OCI-M2 (cell line): Measurements from ENCODE around the gene FRG2C.
"Not testable (repeated sequence)": the region's sequence is repeated elsewhere in the genome, so short reads cannot be mapped to it uniquely, and the experiment has no call there.

Experiments used
- DNase-seq: peaks from one replicate; lab custom pipeline; 2025; ENCODE audit not compliant: unreplicated experiment; lab: John Stamatoyannopoulos, UW

Gene FRG2C

GRCh38 chr3:75669348-75670297 is 5.5 kb downstream of the FRG2C start:
- not testable (repeated sequence) for DNase-seq

- not testable (repeated sequence) for DNase-seq
Observed at GRCh38 chr3:75670298-75671286, 6.5 kb downstream of the FRG2C start.

- not testable (repeated sequence) for DNase-seq
Observed at GRCh38 chr3:75671287-75672139, 7.4 kb downstream of the FRG2C start.

- DNase-seq: not testable (repeated sequence)
Observed at GRCh38 chr3:75672140-75672775, 8.1 kb downstream of the FRG2C start.

GRCh38 chr3:75683965-75684364 is 19.8 kb downstream of the FRG2C start:
- DNase-seq: not testable (repeated sequence)

- DNase-seq: no peak
Observed at GRCh38 chr3:75687323-75687722, 23.2 kb downstream of the FRG2C start.

GRCh38 chr3:75692061-75692460 is 27.9 kb downstream of the FRG2C start:
- DNase-seq: no peak
